Endothelial cell of umbilical vein (primary cell): ENCODE results near the gene MGAM2. TPM values are rescaled to one million over a fixed set of nuclear protein-coding genes. Genes with fewer than 3 reads are reported as not detected.

Experiments
- BruUV-seq: library from RNA; stranded (reverse); fragments of 400-500 nt; replicated peaks from 2 replicates; lab custom pipeline; 2021; lab: Mats Ljungman, UMichigan
- CTCF ChIA-PET: fragments of 300-600, 350-600 bp; sonication (Branson Sonifier 250); formaldehyde crosslinking; loops from one replicate; lab custom pipeline; 2021; ENCODE audit warnings: antibody characterized with exemption, inconsistent platforms; lab: Charles Lee
- POLR2A ChIA-PET: fragments of 300-600, 350-600 bp; sonication (Branson Sonifier 250); formaldehyde crosslinking; loops from one replicate; lab custom pipeline; 2021; ENCODE audit warnings: antibody characterized with exemption, inconsistent platforms; lab: Charles Lee
- DNase-seq: peaks from one replicate; pipeline ENCODE4 v3.0.0-alpha.2; 2011; ENCODE audit warnings: low read depth, low spot score
- FAIRE-seq: peaks from 2 replicates; lab custom pipeline; 2011; peaks lifted over from hg19 to GRCh38; lab: Jason Lieb, UNC
- H2AFZ ChIP-seq: 2 replicates; pipeline ENCODE4 v1.6.0; 2012; ENCODE audit warnings: low read depth, low read length, control low read depth, inconsistent platforms
- H3K27ac ChIP-seq: 2 replicates; pipeline ENCODE4 v1.5.1; 2011; ENCODE audit warnings: low read depth, mild to moderate bottlenecking, control low read depth, low read length, moderate library complexity; ENCODE audit not compliant: insufficient read depth
- H3K27me3 ChIP-seq, 2 experiments: 2 replicates each; pipeline versions ENCODE4 v1.6.0 to v1.6.1; 2011; ENCODE audit warnings: low read length in 2 of 2, mixed read lengths in 1 of 2; ENCODE audit not compliant: control insufficient read depth in 2 of 2, insufficient read depth in 2 of 2
- H3K36me3 ChIP-seq, 2 experiments: 2 replicates in 1 of 2; 3 replicates in 1 of 2; pipeline ENCODE4 v1.5.1; 2011; ENCODE audit warnings: low read length in 2 of 2, mild to moderate bottlenecking in 1 of 2, moderate library complexity in 1 of 2; ENCODE audit not compliant: control insufficient read depth in 2 of 2, insufficient read depth in 2 of 2; ENCODE audit errors: extremely low read depth in 1 of 2
- H3K4me1 ChIP-seq: 3 replicates; pipeline ENCODE4 v1.5.1; 2011; ENCODE audit warnings: mild to moderate bottlenecking, low read length; ENCODE audit not compliant: control insufficient read depth, insufficient read depth; ENCODE audit errors: extremely low read depth
- H3K4me2 ChIP-seq: 2 replicates; pipeline ENCODE4 v1.6.1; 2011; ENCODE audit warnings: low read length, control low read depth, mixed read lengths; ENCODE audit not compliant: insufficient read depth
- H3K4me3 ChIP-seq, 3 experiments: fragments of 200-600 bp in 1 of 3; sonication (generic), shearing (Covaris generic) in 1 of 3; replicated peaks in 1 of 3; 2 replicates each; pipeline ENCODE4 v1.5.1; 2011 to 2016; ENCODE audit warnings: control low read depth in 3 of 3, low read length in 3 of 3, mild to moderate bottlenecking in 2 of 3, inconsistent platforms in 1 of 3, low read depth in 1 of 3, moderate library complexity in 1 of 3; ENCODE audit not compliant: insufficient read depth in 1 of 3
- H3K79me2 ChIP-seq: 2 replicates; pipeline ENCODE4 v1.6.0; 2012; ENCODE audit warnings: low read length, inconsistent platforms; ENCODE audit not compliant: control insufficient read depth, insufficient read depth
- H3K9ac ChIP-seq: replicated peaks from 2 replicates; pipeline ENCODE3; 2011; ENCODE audit warnings: low read length, control low read depth; ENCODE audit not compliant: insufficient read depth; ENCODE audit errors: extremely low read depth
- H3K9me1 ChIP-seq: replicated peaks from 3 replicates; pipeline ENCODE4 v1.6.0; 2011; ENCODE audit warnings: mild to moderate bottlenecking, low read length; ENCODE audit not compliant: control insufficient read depth, insufficient read depth; ENCODE audit errors: extremely low read depth
- H3K9me3 ChIP-seq: replicated peaks from 2 replicates; pipeline ENCODE4 v1.5.1; 2012; ENCODE audit warnings: low read length, inconsistent platforms; ENCODE audit not compliant: control insufficient read depth, insufficient read depth
- H4K20me1 ChIP-seq: replicated peaks from 2 replicates; pipeline ENCODE3; 2011; ENCODE audit warnings: mild to moderate bottlenecking, low read length; ENCODE audit not compliant: control insufficient read depth, insufficient read depth; ENCODE audit errors: extremely low read depth
- CTCF ChIP-seq, 2 donors: IDR thresholded peaks; 1 replicate in 1 of 2; 2 replicates in 1 of 2; pipeline ENCODE4 v1.5.1; 2011; ENCODE audit warnings: low read length in 2 of 2, mild to moderate bottlenecking in 2 of 2, moderate library complexity in 2 of 2, control low read depth in 1 of 2, inconsistent platforms in 1 of 2, low read depth in 1 of 2; ENCODE audit not compliant: insufficient read depth in 1 of 2; ENCODE audit errors: extremely low read depth in 1 of 2
- EZH2 ChIP-seq: IDR thresholded peaks from 2 replicates; pipeline ENCODE4 v1.6.1; 2012; ENCODE audit warnings: borderline replicate concordance, low read depth, mild to moderate bottlenecking, moderate library complexity, low read length, inconsistent platforms; ENCODE audit not compliant: severe bottlenecking
- FOS ChIP-seq: IDR thresholded peaks from 2 replicates; pipeline ENCODE4 v1.6.1; 2011; ENCODE audit warnings: mild to moderate bottlenecking, low read length, moderate library complexity, borderline replicate concordance; ENCODE audit not compliant: insufficient read depth
- GATA2 ChIP-seq: IDR thresholded peaks from 2 replicates; pipeline ENCODE4 v1.7.0; 2011; ENCODE audit warnings: low read depth, mild to moderate bottlenecking, moderate library complexity, mixed read lengths, low read length; ENCODE audit not compliant: insufficient read length, insufficient read depth
- JUN ChIP-seq: IDR thresholded peaks from 2 replicates; pipeline ENCODE4 v1.6.1; 2011; ENCODE audit warnings: borderline replicate concordance, low read depth; ENCODE audit not compliant: insufficient read length, insufficient read depth
- MAX ChIP-seq: IDR thresholded peaks from 2 replicates; pipeline ENCODE4 v1.6.1; 2011; ENCODE audit not compliant: insufficient read depth, insufficient read length
- MYC ChIP-seq: IDR thresholded peaks from one replicate; pipeline ENCODE4 v1.6.1; 2011; ENCODE audit warnings: mild to moderate bottlenecking, low read depth, low read length
- POLR2A ChIP-seq: IDR thresholded peaks from 2 replicates; pipeline ENCODE4 v1.6.1; 2012; ENCODE audit warnings: low read depth, mild to moderate bottlenecking, control low read depth, low read length
- POLR2AphosphoS5 ChIP-seq: IDR thresholded peaks from 2 replicates; pipeline ENCODE4 v1.6.1; 2012; ENCODE audit warnings: low read depth, mild to moderate bottlenecking, control low read depth, low read length, moderate library complexity; ENCODE audit not compliant: insufficient read depth
- dilution Hi-C: fragments of 300-500 bp; cut with MboI; formaldehyde crosslinking; loops from one replicate; pipeline ENCODE4 v1.15.0; 2019; ENCODE audit warnings: low sequenced_read_pairs; ENCODE audit not compliant: extremely low pct_ligation_motif_present
- intact Hi-C: fragments of 100-400 bp; cut with micrococcal nuclease; formaldehyde crosslinking; loops from one replicate; pipeline ENCODE4 v1.10.0; 2022
- polyA plus RNA-seq, 4 experiments: library from polyadenylated mRNA; depleted of rRNA in 3 of 4; stranded (reverse) in 3 of 4; unstranded in 1 of 4; fragments of >200 nt; gene quantifications; 2 replicates each; pipeline versions ENCODE4 v1.2.1 to v1.2.3, GENCODE V29; 2011 to 2012; ENCODE audit warnings: missing spikeins in 1 of 4
- total RNA-seq: library from RNA; stranded (reverse); gene quantifications from 2 replicates; pipeline ENCODE4 v1.2.3, GENCODE V29; 2021

Gene MGAM2
- total and polyA plus RNA-seq, 2 donors (not counting 3 experiments of a cell fraction or from before 2014, with no cell fraction given), result not detected

GRCh38 chr7:142066536-142066935 lies 45.0 kb upstream of the MGAM2 start:
- no peaks in the 10 kb centered on the region for H3K79me2 ChIP-seq
- no peaks in the 10 kb centered on the region for H3K9me1 ChIP-seq
- CTCF ChIA-PET, result no interaction called here
- H3K9ac ChIP-seq, result no peak overlapping the region
- H3K4me2 ChIP-seq, result no peak overlapping the region
- intact Hi-C loops (no loop called here), dilution Hi-C loops (no loop called here)
- no peak overlapping the region for H3K27ac ChIP-seq
- no peaks in the 10 kb centered on the region for H3K27me3 ChIP-seq
- FAIRE-seq, result no peak
- no peak overlapping the region for H3K4me3 ChIP-seq
- BruUV-seq, result no TSS peak
- H3K4me1 ChIP-seq, result no peaks in the 10 kb centered on the region
- TF ChIP-seq CTCF (IDR thresholded peaks at IDR 0.05; ENCODE audit: extremely low read depth in 1 of 2, insufficient read depth in 1 of 2, low read depth in 1 of 2, low read length in 2 of 2), result no peak
- TF ChIP-seq EZH2, result no peak
- no peak for TF ChIP-seq FOS
- TF ChIP-seq POLR2A, result no peak
- TF ChIP-seq GATA2, result no peak
- TF ChIP-seq MAX, result no peak
- TF ChIP-seq MYC, result no peak
- no peak for TF ChIP-seq POLR2AphosphoS5
- TF ChIP-seq JUN, result no peak
- no peak for DNase-seq
- H3K9me3 ChIP-seq, result peaks cover 3% of the 10 kb centered on the region
- no peak overlapping the region for H2AFZ ChIP-seq
- H3K36me3 ChIP-seq, result no peaks in the 10 kb centered on the region
- POLR2A ChIA-PET, result no interaction called here
- H4K20me1 ChIP-seq, result no peaks in the 10 kb centered on the region
